Naive thymus-derived CD4-positive, alpha-beta T cell (primary cell): ENCODE measurements around the gene LIN37. TPM values are rescaled to one million over a fixed set of nuclear protein-coding genes. Genes with fewer than 3 reads are reported as not detected.

ENCODE experiments used
- ATAC-seq: fragments of 150-1000 bp; cut with Tn5 transposase; 2 replicates; pipeline ENCODE4 v1.10.0; 2021; ENCODE audit warnings: mild to moderate bottlenecking, moderate library complexity
- CTCF ChIA-PET: fragments of 350-600 bp; sonication (Branson Sonifier 250); formaldehyde crosslinking; loops from one replicate; lab custom pipeline; 2021; ENCODE audit warnings: antibody characterized with exemption; lab: Charles Lee
- POLR2A ChIA-PET: fragments of 350-600 bp; sonication (Branson Sonifier 250); formaldehyde crosslinking; loops from one replicate; lab custom pipeline; 2021; ENCODE audit warnings: antibody characterized with exemption, inconsistent platforms; lab: Charles Lee
- DNase-seq, 9 donors: peaks; one replicate each; pipeline versions ENCODE4 v3.0.0 to v3.0.0-alpha.2; 2020 to 2022; ENCODE audit warnings: mixed read lengths in 1 of 9
- H3K27ac ChIP-seq: one replicate; pipeline ENCODE4 v1.7.0; 2013; ENCODE audit warnings: mild to moderate bottlenecking, low read depth, low read length, moderate library complexity
- H3K27me3 ChIP-seq, 2 donors: one replicate each; pipeline ENCODE4 v1.7.0; 2013; ENCODE audit warnings: low read length in 2 of 2, mild to moderate bottlenecking in 2 of 2, moderate library complexity in 2 of 2; ENCODE audit not compliant: control insufficient read depth in 2 of 2, insufficient read depth in 2 of 2
- H3K36me3 ChIP-seq, 3 experiments: 1 replicate in 2 of 3; 2 replicates in 1 of 3; pipeline ENCODE4 v1.7.0; 2013; ENCODE audit warnings: low read length in 3 of 3, mild to moderate bottlenecking in 3 of 3, moderate library complexity in 1 of 3; ENCODE audit not compliant: insufficient read depth in 3 of 3, control insufficient read depth in 2 of 3
- H3K4me1 ChIP-seq, 2 donors: one replicate each; pipeline ENCODE4 v1.7.0; 2013; ENCODE audit warnings: low read length in 2 of 2, mild to moderate bottlenecking in 2 of 2, moderate library complexity in 1 of 2; ENCODE audit not compliant: control insufficient read depth in 2 of 2, insufficient read depth in 2 of 2
- H3K4me3 ChIP-seq: 2 replicates; pipeline ENCODE4 v1.7.0; 2013; ENCODE audit warnings: mild to moderate bottlenecking, low read length
- H3K9me3 ChIP-seq, 3 experiments: 1 replicate in 2 of 3; 2 replicates in 1 of 3; pipeline ENCODE4 v1.7.0; 2013; ENCODE audit warnings: low read length in 3 of 3; ENCODE audit not compliant: control insufficient read depth in 2 of 3
- H3K27ac Mint-ChIP-seq, 9 donors: one replicate each; pipeline ENCODE4 v1.8.0; 2020 to 2022; ENCODE audit warnings: mixed read lengths in 9 of 9, mild to moderate bottlenecking in 8 of 9, moderate library complexity in 5 of 9, inconsistent platforms in 2 of 9
- H3K27me3 Mint-ChIP-seq, 5 donors: one replicate each; pipeline ENCODE4 v1.8.0; 2021 to 2022; ENCODE audit warnings: mixed read lengths in 5 of 5, mild to moderate bottlenecking in 1 of 5
- H3K36me3 Mint-ChIP-seq, 5 donors: one replicate each; pipeline ENCODE4 v1.8.0; 2020 to 2022; ENCODE audit warnings: mixed read lengths in 5 of 5, mild to moderate bottlenecking in 3 of 5, inconsistent platforms in 1 of 5
- H3K4me1 Mint-ChIP-seq, 7 donors: one replicate each; pipeline ENCODE4 v1.8.0; 2020 to 2022; ENCODE audit warnings: mixed read lengths in 7 of 7, mild to moderate bottlenecking in 3 of 7, inconsistent platforms in 1 of 7
- H3K4me3 Mint-ChIP-seq, 10 donors: one replicate each; pipeline ENCODE4 v1.8.0; 2020 to 2022; ENCODE audit warnings: mild to moderate bottlenecking in 10 of 10, mixed read lengths in 10 of 10, moderate library complexity in 6 of 10, inconsistent platforms in 2 of 10
- H3K9me3 Mint-ChIP-seq, 11 donors: one replicate each; pipeline ENCODE4 v1.8.0; 2020 to 2022; ENCODE audit warnings: mixed read lengths in 11 of 11, mild to moderate bottlenecking in 4 of 11, inconsistent platforms in 1 of 11, moderate library complexity in 1 of 11
- intact Hi-C, 2 donors: fragments of 100-400 bp; cut with micrococcal nuclease; formaldehyde crosslinking; loops; one replicate each; pipeline ENCODE4 v1.15.1; 2023
- polyA plus RNA-seq, 2 donors: library from polyadenylated mRNA; unstranded; fragments of 300-500 nt; fragmentation: Illumina TruSeq; gene quantifications; one replicate each; pipeline ENCODE4 v1.2.3, GENCODE V29; 2021
- total RNA-seq, 6 experiments: library from RNA in 5 of 6; stranded (reverse) in 5 of 6; gene quantifications; 1 replicate in 5 of 6; 2 replicates in 1 of 6; pipeline ENCODE4 v1.2.3 and lab custom pipeline; 2021 to 2026

Gene LIN37
- total and polyA plus RNA-seq, 7 experiments from 2014 or later, result 6.7 to 33.1 (median 18.9) TPM

GRCh38 chr19:35710784-35711723 is 37.3 kb upstream of the LIN37 start:
- no peaks in the 10 kb centered on the region for H3K27me3 Mint-ChIP-seq
- Histone ChIP-seq H3K4me1 (peaks cover 24 to 50% of the 10 kb centered on the region in 2 donors), H3K27me3 (no peaks in the 10 kb centered on the region), H3K27ac (no peak overlapping the region), H3K9me3 (no peaks in the 10 kb centered on the region), H3K4me3 (no peak overlapping the region), H3K36me3 (no peaks in the 10 kb centered on the region)
- CTCF ChIA-PET, result interaction anchor here (0.7 to 1.7 kb wide), 2 partner anchors 11 to 367 kb away, joined by 3 to 4 read pairs; no protein-coding TSS in a partner anchor
- peak in 1 of 9 donors; percentile 70 for DNase-seq
- H3K4me3 Mint-ChIP-seq, result peak overlapping the region in 3 of 10 donors; percentile 13 to 79 (median 51)
- ATAC-seq, result no peak
- intact Hi-C loops, result loop anchor here in 1 of 2 donors (1.0 kb wide), 1 partner anchor 9 kb away; no protein-coding TSS in a partner anchor
- peaks cover 0 to 5% (median 0%) of the 10 kb centered on the region in 5 donors for H3K36me3 Mint-ChIP-seq
- peaks cover 31 to 61% (median 42%) of the 10 kb centered on the region in 7 donors for H3K4me1 Mint-ChIP-seq
- POLR2A ChIA-PET, result interaction anchor here (0.5 to 3.9 kb wide), 4 partner anchors 9 to 45 kb away, joined by 3 to 20 read pairs (median 4); partner anchors contain the start of gene HSPB6
- H3K27ac Mint-ChIP-seq, result peak overlapping the region in 3 of 9 donors; percentile 39 to 97 (median 66)
- H3K9me3 Mint-ChIP-seq, result no peaks in the 10 kb centered on the region

- H3K27me3 Mint-ChIP-seq, result no peaks in the 10 kb centered on the region
- H3K27ac Mint-ChIP-seq, result peak overlapping the region; percentile 4 to 97 (median 75)
- Histone ChIP-seq H3K36me3 (no peaks in the 10 kb centered on the region), H3K27me3 (no peaks in the 10 kb centered on the region), H3K27ac (peak overlapping the region; percentile 56), H3K9me3 (no peaks in the 10 kb centered on the region), H3K4me3 (peak overlapping the region; percentile 23), H3K4me1 (peaks cover 27 to 55% of the 10 kb centered on the region in 2 donors)
- intact Hi-C loops, result no loop called here
- ChIA-PET CTCF (interaction anchor here (0.6 to 3.2 kb wide), 3 partner anchors 11 to 18 kb away, joined by 4 to 11 read pairs (median 4); no protein-coding TSS in a partner anchor), POLR2A (interaction anchor here (0.7 to 3.9 kb wide), 5 partner anchors 11 to 30 kb away, joined by 3 to 20 read pairs (median 4); no protein-coding TSS in a partner anchor)
- DNase-seq, result peak in 2 of 9 donors; percentile 51 to 79
- no peaks in the 10 kb centered on the region for H3K9me3 Mint-ChIP-seq
- peak overlapping the region in 9 of 10 donors; percentile 23 to 97 (median 60) for H3K4me3 Mint-ChIP-seq
- H3K4me1 Mint-ChIP-seq, result peaks cover 40 to 67% (median 50%) of the 10 kb centered on the region in 7 donors
- peaks cover 0 to 10% (median 0%) of the 10 kb centered on the region in 5 donors for H3K36me3 Mint-ChIP-seq
- ATAC-seq, result no peak
Measured at GRCh38 chr19:35712567-35713505, 35.5 kb upstream of the LIN37 start.

- Mint-ChIP-seq H3K4me1 (peaks cover 40 to 67% (median 51%) of the 10 kb centered on the region in 7 donors), H3K27ac (peak overlapping the region in 8 of 9 donors; percentile 26 to 97 (median 74)), H3K4me3 (peak overlapping the region in 9 of 10 donors; percentile 9 to 97 (median 60)), H3K27me3 (no peaks in the 10 kb centered on the region), H3K9me3 (no peaks in the 10 kb centered on the region), H3K36me3 (peaks cover 0 to 10% (median 0%) of the 10 kb centered on the region in 5 donors)
- DNase-seq (peak in 4 of 9 donors; percentile 14 to 59 (median 24)), ATAC-seq (no peak)
- peak overlapping the region; percentile 56 for H3K27ac ChIP-seq
- ChIA-PET CTCF (interaction anchor here (0.6 to 3.2 kb wide), 3 partner anchors 11 to 19 kb away, joined by 4 to 11 read pairs (median 4); no protein-coding TSS in a partner anchor), POLR2A (interaction anchor here (0.7 to 3.9 kb wide), 4 partner anchors 11 to 27 kb away, joined by 3 to 20 read pairs (median 6); no protein-coding TSS in a partner anchor)
- no peaks in the 10 kb centered on the region for H3K36me3 ChIP-seq
- no peaks in the 10 kb centered on the region for H3K27me3 ChIP-seq
- H3K4me3 ChIP-seq, result peak overlapping the region; percentile 23
- no peaks in the 10 kb centered on the region for H3K9me3 ChIP-seq
- H3K4me1 ChIP-seq, result peaks cover 27 to 55% of the 10 kb centered on the region in 2 donors
- intact Hi-C loops, result no loop called here
Measured at GRCh38 chr19:35713506-35713850, 34.9 kb upstream of the LIN37 start.

- no peak for DNase-seq
Measured at GRCh38 chr19:35713904-35714495, 34.4 kb upstream of the LIN37 start.

GRCh38 chr19:35714601-35715354 is 33.6 kb upstream of the LIN37 start:
- Histone ChIP-seq H3K4me1 (peaks cover 37 to 67% of the 10 kb centered on the region in 2 donors), H3K27me3 (no peaks in the 10 kb centered on the region), H3K27ac (no peak overlapping the region), H3K4me3 (no peak overlapping the region), H3K36me3 (peaks cover 0 to 3% (median 0%) of the 10 kb centered on the region in 3 experiments), H3K9me3 (no peaks in the 10 kb centered on the region)
- no peak for DNase-seq
- Mint-ChIP-seq H3K4me3 (peak overlapping the region; percentile 16 to 97 (median 56)), H3K27ac (peak overlapping the region in 6 of 9 donors; percentile 57 to 97 (median 78)), H3K4me1 (peaks cover 40 to 70% (median 61%) of the 10 kb centered on the region in 7 donors), H3K27me3 (no peaks in the 10 kb centered on the region), H3K36me3 (peaks cover 0 to 13% (median 0%) of the 10 kb centered on the region in 5 donors), H3K9me3 (no peaks in the 10 kb centered on the region)
- POLR2A ChIA-PET, result interaction anchor here (1.4 to 3.9 kb wide), 2 partner anchors 13 to 217 kb away, joined by 3 to 20 read pairs; no protein-coding TSS in a partner anchor
- no peak for ATAC-seq
- intact Hi-C loops, result loop anchor here (5.0 kb wide), 2 partner anchors 87 to 298 kb away; partner anchors contain the start of genes ALKBH6 (in 1 of the 2) and RBM42 (in 1 of the 2)
- CTCF ChIA-PET, result interaction anchor here (0.9 to 3.2 kb wide), 5 partner anchors 13 to 216 kb away, joined by 3 to 11 read pairs (median 3); no protein-coding TSS in a partner anchor

More at GRCh38 chr19:35713904-35714495, 34.4 kb upstream of the LIN37 start:
- POLR2A ChIA-PET, result interaction anchor here (1.4 to 3.9 kb wide), 3 partner anchors 12 to 218 kb away, joined by 3 to 20 read pairs (median 8); no protein-coding TSS in a partner anchor
- Histone ChIP-seq H3K9me3 (no peaks in the 10 kb centered on the region), H3K4me1 (peaks cover 32 to 60% of the 10 kb centered on the region in 2 donors), H3K27me3 (no peaks in the 10 kb centered on the region), H3K36me3 (no peaks in the 10 kb centered on the region), H3K27ac (peak overlapping the region; percentile 56), H3K4me3 (peak overlapping the region; percentile 23)
- ATAC-seq, result no peak
- Mint-ChIP-seq H3K4me1 (peaks cover 40 to 67% (median 54%) of the 10 kb centered on the region in 7 donors), H3K36me3 (peaks cover 0 to 10% (median 0%) of the 10 kb centered on the region in 5 donors), H3K4me3 (peak overlapping the region; percentile 32 to 97 (median 55)), H3K9me3 (no peaks in the 10 kb centered on the region), H3K27ac (peak overlapping the region; percentile 26 to 97 (median 73)), H3K27me3 (no peaks in the 10 kb centered on the region)
- intact Hi-C loops, result no loop called here
- CTCF ChIA-PET, result interaction anchor here (0.6 to 3.2 kb wide), 6 partner anchors 12 to 217 kb away, joined by 3 to 11 read pairs (median 4); no protein-coding TSS in a partner anchor
